GM19238 (cell line): ENCODE measurements around the gene CATSPERZ.

Experiments
- DNase-seq: peaks from one replicate; pipeline ENCODE4 v3.0.0; 2011; ENCODE audit warnings: low spot score; ENCODE audit not compliant: insufficient read length

CATSPERZ gene

GRCh38 chr11:64284962-64285884, 14.9 kb upstream of the CATSPERZ start, which contains the start of gene GPR137:
TSS of gene GPR137 (plus strand) at chr11:64285848. CDS start at chr11:64286525, 677 bp downstream.
- peak; percentile 98 for DNase-seq

- no peak for DNase-seq
These were observed 14.0 kb upstream of the CATSPERZ start for GRCh38 chr11:64285885-64286800.

GRCh38 chr11:64286801-64287159, 13.4 kb upstream of the CATSPERZ start:
- DNase-seq: no peak

GRCh38 chr11:64287676-64288352, 12.3 kb upstream of the CATSPERZ start:
- DNase-seq: no peak

- DNase-seq: no peak
These were observed 11.8 kb upstream of the CATSPERZ start for GRCh38 chr11:64288353-64288750.

GRCh38 chr11:64289002-64289564, 11.1 kb upstream of the CATSPERZ start:
- no peak for DNase-seq

- no peak for DNase-seq
These were observed 9.6 kb upstream of the CATSPERZ start for GRCh38 chr11:64290352-64291261.

GRCh38 chr11:64291262-64291751, 8.9 kb upstream of the CATSPERZ start, which contains the start of gene KCNK4:
TSS of gene KCNK4 (plus strand) at chr11:64291302. CDS start at chr11:64293019, 1,717 bp downstream.
- no peak for DNase-seq

GRCh38 chr11:64291752-64292459, 8.3 kb upstream of the CATSPERZ start:
- no peak for DNase-seq

- no peak for DNase-seq
These were observed 7.5 kb upstream of the CATSPERZ start for GRCh38 chr11:64292460-64293254.

- DNase-seq: no peak
These were observed 5.4 kb upstream of the CATSPERZ start for GRCh38 chr11:64294774-64295173.

GRCh38 chr11:64295760-64296159, 4.4 kb upstream of the CATSPERZ start:
- DNase-seq: no peak

- no peak for DNase-seq
These were observed 3.9 kb upstream of the CATSPERZ start for GRCh38 chr11:64296236-64296635.

- DNase-seq: no peak
These were observed 3.1 kb upstream of the CATSPERZ start for GRCh38 chr11:64296830-64297698.

GRCh38 chr11:64297699-64298358, 2.3 kb upstream of the CATSPERZ start:
- DNase-seq: no peak

- no peak for DNase-seq
These were observed 952 bp upstream of the CATSPERZ start for GRCh38 chr11:64298966-64299846.
